H1 (cell line): ENCODE data around the gene ZNF512B.

Experiments
- CEBPB ChIP-seq: IDR thresholded peaks from 2 replicates; pipeline ENCODE4 v1.6.1; 2012; ENCODE audit warnings: low read depth, low read length
- POLR2A ChIP-seq, 2 experiments: IDR thresholded peaks; 1 replicate in 1 of 2; 2 replicates in 1 of 2; pipeline ENCODE4 v1.6.1; 2011; ENCODE audit warnings: low read depth in 2 of 2, low read length in 2 of 2, mild to moderate bottlenecking in 2 of 2; ENCODE audit errors: control extremely low read depth in 1 of 2

DNA sequence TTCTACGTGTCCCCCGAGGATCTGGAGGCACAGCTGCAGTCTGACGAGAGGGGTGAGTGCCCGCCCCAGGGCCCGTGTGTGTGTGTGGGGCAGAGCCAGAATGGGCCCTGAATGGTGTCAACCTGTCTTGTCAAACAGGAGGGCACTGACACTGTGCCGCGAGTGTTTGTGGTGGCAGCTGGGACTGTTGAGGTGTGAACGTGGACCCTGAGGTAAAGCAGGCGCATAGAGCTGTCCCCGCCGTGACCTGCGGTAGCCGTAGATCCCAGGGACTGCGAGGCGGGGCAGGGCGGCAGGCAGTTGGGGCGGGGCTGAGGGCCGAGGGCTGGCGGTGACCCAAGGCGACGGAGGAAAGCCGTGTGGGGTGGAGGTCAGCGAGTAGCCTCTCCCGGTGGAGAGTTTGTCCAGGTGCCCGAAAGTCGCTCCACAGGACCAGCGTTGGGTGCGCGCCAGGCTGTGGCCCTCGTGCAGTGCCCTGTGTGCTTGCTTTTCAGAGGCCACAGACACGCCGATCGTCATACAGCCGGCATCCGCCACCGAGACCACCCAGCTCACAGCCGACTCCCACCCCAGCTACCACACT lies 38.7 kb downstream of the ZNF512B start:
- TF ChIP-seq CEBPB (no peak), POLR2A (IDR thresholded peaks at IDR 0.05; ENCODE audit: control extremely low read depth in 1 of 2, low read depth in 2 of 2, low read length in 2 of 2) (no peak)
